Naive thymus-derived CD8-positive, alpha-beta T cell (primary cell): ENCODE results near the gene ABHD5. TPM values are rescaled to one million over a fixed set of nuclear protein-coding genes. Genes with fewer than 3 reads are reported as not detected.

Source experiments
- ATAC-seq, 2 donors: fragments of 150-1000 bp; cut with Tn5 transposase in 1 of 2; sonication (Bioruptor Pico), chemical (Tn5 transposase) in 1 of 2; 1 replicate in 1 of 2; 2 replicates in 1 of 2; pipeline ENCODE4 v1.10.0; 2021; ENCODE audit warnings: mild to moderate bottlenecking in 2 of 2, moderate library complexity in 2 of 2
- POLR2A ChIA-PET: fragments of 350-600 bp; sonication (Branson Sonifier 250); formaldehyde crosslinking; loops from one replicate; lab custom pipeline; 2021; ENCODE audit warnings: antibody characterized with exemption; lab: Charles Lee
- DNase-seq, 10 donors: peaks; one replicate each; pipeline versions ENCODE4 v3.0.0 to v3.0.0-alpha.2; 2020 to 2022
- H3K27ac Mint-ChIP-seq, 10 donors: one replicate each; pipeline ENCODE4 v1.8.0; 2020 to 2022; ENCODE audit warnings: mild to moderate bottlenecking in 10 of 10, mixed read lengths in 10 of 10, moderate library complexity in 4 of 10, inconsistent platforms in 1 of 10
- H3K27me3 Mint-ChIP-seq, 5 donors: one replicate each; pipeline ENCODE4 v1.8.0; 2021 to 2022; ENCODE audit warnings: mixed read lengths in 5 of 5
- H3K36me3 Mint-ChIP-seq, 3 donors: one replicate each; pipeline ENCODE4 v1.8.0; 2020 to 2022; ENCODE audit warnings: mixed read lengths in 3 of 3, mild to moderate bottlenecking in 2 of 3, inconsistent platforms in 1 of 3
- H3K4me1 Mint-ChIP-seq, 4 donors: one replicate each; pipeline ENCODE4 v1.8.0; 2021 to 2022; ENCODE audit warnings: mixed read lengths in 4 of 4
- H3K4me3 Mint-ChIP-seq, 10 donors: one replicate each; pipeline ENCODE4 v1.8.0; 2020 to 2022; ENCODE audit warnings: mild to moderate bottlenecking in 10 of 10, mixed read lengths in 10 of 10, moderate library complexity in 6 of 10, inconsistent platforms in 1 of 10
- H3K9me3 Mint-ChIP-seq, 9 donors: one replicate each; pipeline ENCODE4 v1.8.0; 2020 to 2022; ENCODE audit warnings: mixed read lengths in 9 of 9, mild to moderate bottlenecking in 3 of 9, inconsistent platforms in 1 of 9, moderate library complexity in 1 of 9
- polyA plus RNA-seq, 3 donors: library from polyadenylated mRNA; unstranded; fragments of 300-500 nt; fragmentation: Illumina TruSeq; gene quantifications; one replicate each; pipeline ENCODE4 v1.2.3, GENCODE V29; 2021
- total RNA-seq, 8 experiments: library from RNA in 2 of 8; stranded (reverse) in 2 of 8; gene quantifications; one replicate each; pipeline ENCODE4 v1.2.3 and lab custom pipeline; 2021 to 2026

The ABHD5 gene
- total and polyA plus RNA-seq, 5 experiments from 2014 or later = 1.7 to 6.9 (median 4.0) TPM

- H3K36me3 Mint-ChIP-seq = no peaks in the 10 kb centered on the region
- POLR2A ChIA-PET = no interaction called here
- peaks cover 12 to 34% (median 21%) of the 10 kb centered on the region in 4 donors for H3K4me1 Mint-ChIP-seq
- peak overlapping the region in 1 of 10 donors; percentile 28 for H3K4me3 Mint-ChIP-seq
- no peak overlapping the region for H3K27ac Mint-ChIP-seq
- H3K9me3 Mint-ChIP-seq = no peaks in the 10 kb centered on the region
- DNase-seq (no peak), ATAC-seq (no peak)
- peaks cover 0 to 1% (median 0%) of the 10 kb centered on the region in 5 donors for H3K27me3 Mint-ChIP-seq
Measured at GRCh38 chr3:43688245-43688650, 2.5 kb upstream of the ABHD5 start.

- peaks cover 18 to 38% (median 25%) of the 10 kb centered on the region in 4 donors for H3K4me1 Mint-ChIP-seq
- no peak for ATAC-seq
- H3K9me3 Mint-ChIP-seq = no peaks in the 10 kb centered on the region
- no peak for DNase-seq
- peak overlapping the region in 2 of 10 donors; percentile 3 to 88 for H3K27ac Mint-ChIP-seq
- POLR2A ChIA-PET = interaction anchor here (1.4 to 2.6 kb wide), 2 partner anchors 67 kb away, joined by 14 to 16 read pairs; partner anchors contain the start of gene ANO10
- peaks cover 0 to 1% (median 0%) of the 10 kb centered on the region in 5 donors for H3K27me3 Mint-ChIP-seq
- H3K36me3 Mint-ChIP-seq = no peaks in the 10 kb centered on the region
- peak overlapping the region in 6 of 10 donors; percentile 7 to 95 (median 94) for H3K4me3 Mint-ChIP-seq
Measured at GRCh38 chr3:43689166-43689565, 1.6 kb upstream of the ABHD5 start.

- Mint-ChIP-seq H3K4me3 (peak overlapping the region; percentile 89 to 98 (median 95)), H3K27me3 (peaks cover 0 to 1% (median 0%) of the 10 kb centered on the region in 5 donors), H3K36me3 (no peaks in the 10 kb centered on the region), H3K9me3 (no peaks in the 10 kb centered on the region), H3K4me1 (peaks cover 18 to 38% (median 25%) of the 10 kb centered on the region in 4 donors), H3K27ac (peak overlapping the region; percentile 88 to 96 (median 94))
- no peak for ATAC-seq
- POLR2A ChIA-PET = interaction anchor here (0.7 to 2.6 kb wide), 6 partner anchors 10 to 393 kb away, joined by 4 to 16 read pairs (median 6); partner anchors contain the start of gene ANO10
- no peak for DNase-seq
Measured at GRCh38 chr3:43689766-43690399, 855 bp upstream of the ABHD5 start.

- H3K4me3 Mint-ChIP-seq = peak overlapping the region; percentile 77 to 98 (median 94)
- POLR2A ChIA-PET = interaction anchor here (0.9 to 2.6 kb wide), 4 partner anchors 39 to 394 kb away, joined by 3 to 14 read pairs (median 4); partner anchors contain the start of gene ANO10
- H3K4me1 Mint-ChIP-seq = peaks cover 21 to 38% (median 28%) of the 10 kb centered on the region in 4 donors
- no peaks in the 10 kb centered on the region for H3K27me3 Mint-ChIP-seq
- peak in 7 of 10 donors; percentile 4 to 64 (median 25) for DNase-seq
- no peaks in the 10 kb centered on the region for H3K9me3 Mint-ChIP-seq
- peak; percentile 14 to 23 for ATAC-seq
- H3K36me3 Mint-ChIP-seq = no peaks in the 10 kb centered on the region
- peak overlapping the region; percentile 72 to 93 (median 84) for H3K27ac Mint-ChIP-seq
Measured at GRCh38 chr3:43691120-43691995, 620 bp downstream of the ABHD5 start.

GRCh38 chr3:43692085-43692855 is 1.5 kb downstream of the ABHD5 start:
- POLR2A ChIA-PET = interaction anchor here (0.9 kb wide), 1 partner anchor 63 kb away, joined by 3 read pairs; no protein-coding TSS in a partner anchor
- Mint-ChIP-seq H3K36me3 (no peaks in the 10 kb centered on the region), H3K4me3 (peak overlapping the region; percentile 77 to 95 (median 87)), H3K27me3 (no peaks in the 10 kb centered on the region), H3K9me3 (no peaks in the 10 kb centered on the region), H3K4me1 (peaks cover 21 to 38% (median 28%) of the 10 kb centered on the region in 4 donors), H3K27ac (peak overlapping the region in 7 of 10 donors; percentile 75 to 93 (median 86))
- no peak for DNase-seq
- no peak for ATAC-seq

GRCh38 chr3:43692971-43693370 is 2.2 kb downstream of the ABHD5 start:
- Mint-ChIP-seq H3K27ac (peak overlapping the region in 1 of 10 donors; percentile 1), H3K36me3 (no peaks in the 10 kb centered on the region), H3K4me3 (peak overlapping the region in 3 of 10 donors; percentile 54 to 93 (median 88)), H3K9me3 (no peaks in the 10 kb centered on the region), H3K27me3 (no peaks in the 10 kb centered on the region), H3K4me1 (peaks cover 21 to 38% (median 28%) of the 10 kb centered on the region in 4 donors)
- POLR2A ChIA-PET = interaction anchor here (0.7 kb wide), 1 partner anchor 41 kb away, joined by 3 read pairs; no protein-coding TSS in a partner anchor
- DNase-seq = no peak
- no peak for ATAC-seq

- ATAC-seq = no peak
- H3K27ac Mint-ChIP-seq = peak overlapping the region in 1 of 10 donors; percentile 14
- no peak for DNase-seq
- H3K36me3 Mint-ChIP-seq = no peaks in the 10 kb centered on the region
- POLR2A ChIA-PET = interaction anchor here (0.7 kb wide), 1 partner anchor 41 kb away, joined by 3 read pairs; no protein-coding TSS in a partner anchor
- H3K9me3 Mint-ChIP-seq = no peaks in the 10 kb centered on the region
- H3K27me3 Mint-ChIP-seq = no peaks in the 10 kb centered on the region
- peak overlapping the region in 2 of 10 donors; percentile 15 to 20 for H3K4me3 Mint-ChIP-seq
- H3K4me1 Mint-ChIP-seq = peaks cover 22 to 38% (median 28%) of the 10 kb centered on the region in 4 donors
Measured at GRCh38 chr3:43693594-43693993, 2.9 kb downstream of the ABHD5 start.

GRCh38 chr3:43695443-43695842 is 4.7 kb downstream of the ABHD5 start:
- DNase-seq (no peak), ATAC-seq (no peak)
- H3K27me3 Mint-ChIP-seq = no peaks in the 10 kb centered on the region
- peaks cover 0 to 14% (median 0%) of the 10 kb centered on the region in 3 donors for H3K36me3 Mint-ChIP-seq
- H3K4me3 Mint-ChIP-seq = no peak overlapping the region
- H3K9me3 Mint-ChIP-seq = no peaks in the 10 kb centered on the region
- POLR2A ChIA-PET = interaction anchor here (0.7 kb wide), 1 partner anchor 73 kb away, joined by 3 read pairs; no protein-coding TSS in a partner anchor
- H3K4me1 Mint-ChIP-seq = peaks cover 20 to 29% (median 24%) of the 10 kb centered on the region in 4 donors
- H3K27ac Mint-ChIP-seq = no peak overlapping the region

GRCh38 chr3:43695863-43696262 is 5.1 kb downstream of the ABHD5 start:
- Mint-ChIP-seq H3K9me3 (no peaks in the 10 kb centered on the region), H3K27me3 (no peaks in the 10 kb centered on the region), H3K36me3 (peaks cover 0 to 14% (median 0%) of the 10 kb centered on the region in 3 donors), H3K4me3 (no peak overlapping the region), H3K4me1 (peaks cover 18 to 24% (median 22%) of the 10 kb centered on the region in 4 donors), H3K27ac (no peak overlapping the region)
- POLR2A ChIA-PET = no interaction called here
- DNase-seq = no peak
- ATAC-seq = no peak

- Mint-ChIP-seq H3K27ac (no peak overlapping the region), H3K9me3 (no peaks in the 10 kb centered on the region), H3K36me3 (peaks cover 0 to 14% (median 0%) of the 10 kb centered on the region in 3 donors), H3K4me1 (peaks cover 18 to 23% (median 22%) of the 10 kb centered on the region in 4 donors), H3K4me3 (no peak overlapping the region), H3K27me3 (no peaks in the 10 kb centered on the region)
- POLR2A ChIA-PET = interaction anchor here (0.7 kb wide), 1 partner anchor 42 kb away, joined by 4 read pairs; no protein-coding TSS in a partner anchor
- ATAC-seq (no peak), DNase-seq (no peak)
Measured at GRCh38 chr3:43696441-43696840, 5.7 kb downstream of the ABHD5 start.

GRCh38 chr3:43696881-43697280 is 6.1 kb downstream of the ABHD5 start:
- DNase-seq (no peak), ATAC-seq (no peak)
- POLR2A ChIA-PET = interaction anchor here (0.7 kb wide), 1 partner anchor 43 kb away, joined by 4 read pairs; no protein-coding TSS in a partner anchor
- H3K27ac Mint-ChIP-seq = no peak overlapping the region
- peaks cover 14 to 19% (median 18%) of the 10 kb centered on the region in 4 donors for H3K4me1 Mint-ChIP-seq
- no peaks in the 10 kb centered on the region for H3K9me3 Mint-ChIP-seq
- H3K27me3 Mint-ChIP-seq = no peaks in the 10 kb centered on the region
- H3K36me3 Mint-ChIP-seq = peaks cover 0 to 16% (median 0%) of the 10 kb centered on the region in 3 donors
- no peak overlapping the region for H3K4me3 Mint-ChIP-seq
